ENCODE data around the gene CITED4.

Gene CITED4

GRCh38 chr1:40907899-40908298, 45.7 kb upstream of the CITED4 start:
- no peaks in the 10 kb centered on the region for H4K20me1 ChIP-seq (ENCODE audit: insufficient read depth)
- H3K9ac ChIP-seq: no peak overlapping the region
- H3K79me2 ChIP-seq (ENCODE audit: insufficient read depth, low read depth): no peaks in the 10 kb centered on the region
- H2AFZ ChIP-seq (ENCODE audit: low read depth): no peak overlapping the region
- H3K27ac ChIP-seq: no peak overlapping the region
- no peaks in the 10 kb centered on the region for H3K27me3 ChIP-seq (ENCODE audit: insufficient read depth, low read depth)
- TF ChIP-seq, protein P1, sequence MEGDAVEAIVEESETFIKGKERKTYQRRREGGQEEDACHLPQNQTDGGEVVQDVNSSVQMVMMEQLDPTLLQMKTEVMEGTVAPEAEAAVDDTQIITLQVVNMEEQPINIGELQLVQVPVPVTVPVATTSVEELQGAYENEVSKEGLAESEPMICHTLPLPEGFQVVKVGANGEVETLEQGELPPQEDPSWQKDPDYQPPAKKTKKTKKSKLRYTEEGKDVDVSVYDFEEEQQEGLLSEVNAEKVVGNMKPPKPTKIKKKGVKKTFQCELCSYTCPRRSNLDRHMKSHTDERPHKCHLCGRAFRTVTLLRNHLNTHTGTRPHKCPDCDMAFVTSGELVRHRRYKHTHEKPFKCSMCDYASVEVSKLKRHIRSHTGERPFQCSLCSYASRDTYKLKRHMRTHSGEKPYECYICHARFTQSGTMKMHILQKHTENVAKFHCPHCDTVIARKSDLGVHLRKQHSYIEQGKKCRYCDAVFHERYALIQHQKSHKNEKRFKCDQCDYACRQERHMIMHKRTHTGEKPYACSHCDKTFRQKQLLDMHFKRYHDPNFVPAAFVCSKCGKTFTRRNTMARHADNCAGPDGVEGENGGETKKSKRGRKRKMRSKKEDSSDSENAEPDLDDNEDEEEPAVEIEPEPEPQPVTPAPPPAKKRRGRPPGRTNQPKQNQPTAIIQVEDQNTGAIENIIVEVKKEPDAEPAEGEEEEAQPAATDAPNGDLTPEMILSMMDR (conservative IDR thresholded peaks at IDR 0.05; ENCODE audit: low read depth, low read length): no peak
- no peaks in the 10 kb centered on the region for H3K36me3 ChIP-seq (ENCODE audit: insufficient read depth)
- no peak overlapping the region for H3K4me2 ChIP-seq
- no peak overlapping the region for H3K4me3 ChIP-seq (IDR thresholded peaks at IDR 0.05; ENCODE audit: insufficient read depth, low read depth, low read length)
- no peaks in the 10 kb centered on the region for H3K4me1 ChIP-seq (ENCODE audit: low read depth, poor library complexity, severe bottlenecking)

DNA sequence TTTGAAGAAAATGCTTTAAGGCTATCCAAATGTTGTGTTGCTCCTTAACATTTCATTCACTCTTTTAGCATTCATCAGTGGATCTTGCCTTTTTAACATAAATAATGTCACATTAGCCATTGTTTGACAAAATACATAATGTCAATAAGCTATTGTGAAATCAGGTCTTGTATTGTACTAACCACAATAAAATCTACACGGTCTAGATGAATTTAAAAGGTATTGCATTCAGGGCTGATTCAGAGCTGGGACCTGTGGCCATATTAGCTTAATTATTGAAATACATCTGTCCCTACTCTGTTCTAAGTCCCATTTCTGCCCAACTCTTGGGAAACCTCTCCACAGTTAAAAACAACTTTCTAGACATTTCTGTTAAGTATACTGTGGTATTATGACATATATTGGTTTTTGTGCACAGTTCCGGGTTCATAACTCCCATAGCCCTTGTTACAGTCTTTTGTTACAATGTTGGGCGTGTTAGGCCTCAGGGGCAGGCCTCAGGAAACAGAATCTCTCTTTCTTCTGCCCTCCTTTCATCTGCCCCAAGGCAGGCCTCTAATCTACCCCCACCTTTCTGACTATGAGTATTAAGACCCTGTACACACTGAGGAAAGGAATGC, 44.7 kb upstream of the CITED4 start:
- H3K4me3 ChIP-seq (IDR thresholded peaks at IDR 0.05; ENCODE audit: insufficient read depth, low read depth, low read length): no peak overlapping the region
- H3K79me2 ChIP-seq (ENCODE audit: insufficient read depth, low read depth): no peaks in the 10 kb centered on the region
- H3K27ac ChIP-seq: no peak overlapping the region
- no peaks in the 10 kb centered on the region for H4K20me1 ChIP-seq (ENCODE audit: insufficient read depth)
- H3K36me3 ChIP-seq (ENCODE audit: insufficient read depth): no peaks in the 10 kb centered on the region
- H3K4me1 ChIP-seq (ENCODE audit: low read depth, poor library complexity, severe bottlenecking): no peaks in the 10 kb centered on the region
- H3K4me2 ChIP-seq: no peak overlapping the region
- H3K9ac ChIP-seq: no peak overlapping the region
- TF ChIP-seq, protein P1 (conservative IDR thresholded peaks at IDR 0.05; ENCODE audit: low read depth, low read length): no peak
- H3K27me3 ChIP-seq (ENCODE audit: insufficient read depth, low read depth): no peaks in the 10 kb centered on the region
- H2AFZ ChIP-seq (ENCODE audit: low read depth): no peak overlapping the region

DNA sequence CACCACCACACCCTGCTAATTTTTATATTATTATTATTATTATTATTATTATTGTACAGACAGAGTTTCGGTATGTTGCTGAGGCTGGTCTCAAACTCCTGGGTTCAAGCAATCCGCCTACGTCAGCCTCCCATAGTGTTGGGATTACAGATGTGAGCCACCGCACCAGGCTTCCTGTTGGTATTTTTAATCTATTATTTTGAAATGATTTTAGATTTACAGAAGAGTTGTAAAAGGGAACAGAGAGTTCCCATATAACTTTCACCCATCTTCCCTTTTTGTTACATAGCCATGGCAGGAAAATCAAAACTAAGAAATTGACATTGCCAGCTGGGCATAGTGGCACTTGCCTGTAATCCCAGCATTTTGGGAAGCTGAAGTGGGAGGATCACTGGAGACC, 42.9 kb upstream of the CITED4 start:
- H3K27ac ChIP-seq: no peak overlapping the region
- no peaks in the 10 kb centered on the region for H3K79me2 ChIP-seq (ENCODE audit: insufficient read depth, low read depth)
- H3K27me3 ChIP-seq (ENCODE audit: insufficient read depth, low read depth): no peaks in the 10 kb centered on the region
- H2AFZ ChIP-seq (ENCODE audit: low read depth): no peak overlapping the region
- H3K9ac ChIP-seq: no peak overlapping the region
- H3K36me3 ChIP-seq (ENCODE audit: insufficient read depth): no peaks in the 10 kb centered on the region
- no peaks in the 10 kb centered on the region for H3K4me1 ChIP-seq (ENCODE audit: low read depth, poor library complexity, severe bottlenecking)
- H3K4me2 ChIP-seq: no peak overlapping the region
- H4K20me1 ChIP-seq (ENCODE audit: insufficient read depth): no peaks in the 10 kb centered on the region
- H3K4me3 ChIP-seq (IDR thresholded peaks at IDR 0.05; ENCODE audit: insufficient read depth, low read depth, low read length): no peak overlapping the region
- TF ChIP-seq, protein P1 (conservative IDR thresholded peaks at IDR 0.05; ENCODE audit: low read depth, low read length): no peak

- TF ChIP-seq, protein P1 (conservative IDR thresholded peaks at IDR 0.05; ENCODE audit: low read depth, low read length): no peak
- Histone ChIP-seq H3K4me2 (no peak overlapping the region), H3K79me2 (ENCODE audit: insufficient read depth, low read depth) (no peaks in the 10 kb centered on the region), H2AFZ (ENCODE audit: low read depth) (no peak overlapping the region), H3K27ac (no peak overlapping the region), H3K27me3 (ENCODE audit: insufficient read depth, low read depth) (no peaks in the 10 kb centered on the region), H4K20me1 (ENCODE audit: insufficient read depth) (no peaks in the 10 kb centered on the region), H3K4me1 (ENCODE audit: low read depth, poor library complexity, severe bottlenecking) (no peaks in the 10 kb centered on the region), H3K36me3 (ENCODE audit: insufficient read depth) (no peaks in the 10 kb centered on the region), H3K4me3 (IDR thresholded peaks at IDR 0.05; ENCODE audit: insufficient read depth, low read depth, low read length) (no peak overlapping the region), H3K9ac (no peak overlapping the region)
These were observed 40.9 kb upstream of the CITED4 start for GRCh38 chr1:40903106-40903505.
